Upper lobe of right lung (tissue), 1 donor: ENCODE results near the gene EPM2A. TPM values are rescaled to one million over a fixed set of nuclear protein-coding genes. Genes with fewer than 3 reads are reported as not detected.

Experiments
- ATAC-seq: fragments of 200-7000 bp; cut with Tn5 transposase; one replicate; pipeline ENCODE4 v1.9.1; 2020; ENCODE audit warnings: mild to moderate bottlenecking, moderate library complexity
- DNase-seq: peaks from one replicate; pipeline ENCODE4 v3.0.0-alpha.2; 2020
- H3K27ac ChIP-seq: fragments of 200-600 bp; one replicate; pipeline ENCODE4 v1.8.0; 2022
- H3K27me3 ChIP-seq: fragments of 200-600 bp; one replicate; pipeline ENCODE4 v1.8.0; 2022; ENCODE audit warnings: mild to moderate bottlenecking
- H3K36me3 ChIP-seq: fragments of 200-600 bp; one replicate; pipeline ENCODE4 v1.8.0; 2022
- H3K4me1 ChIP-seq: fragments of 200-600 bp; one replicate; pipeline ENCODE4 v1.8.0; 2022
- H3K4me3 ChIP-seq: fragments of 200-600 bp; one replicate; pipeline ENCODE4 v1.8.0; 2022; ENCODE audit warnings: mild to moderate bottlenecking
- H3K9me3 ChIP-seq: fragments of 200-600 bp; one replicate; pipeline ENCODE4 v1.8.0; 2022
- CTCF ChIP-seq: fragments of 200-600 bp; IDR thresholded peaks from one replicate; pipeline ENCODE4 v1.8.0; 2022; ENCODE audit warnings: antibody characterized with exemption
- intact Hi-C: fragments of 100-400 bp; cut with DNase I; formaldehyde crosslinking; loops from one replicate; pipeline ENCODE4 v1.11.0; 2022
- total RNA-seq: library from RNA; stranded (reverse); fragmentation: NEBNext Ultra II Directional; extraction: Animal tissue kit (Norgen Biotek cat#: 25700); gene quantifications from one replicate; pipeline ENCODE4 v1.2.1, GENCODE V29; 2021
- donor health status: DM: no; HTN: yes; CAD: no; lungs with severe emphysema.

EPM2A gene
- total RNA-seq, 1 donor from 2014 or later, result 8.1 TPM

DNA sequence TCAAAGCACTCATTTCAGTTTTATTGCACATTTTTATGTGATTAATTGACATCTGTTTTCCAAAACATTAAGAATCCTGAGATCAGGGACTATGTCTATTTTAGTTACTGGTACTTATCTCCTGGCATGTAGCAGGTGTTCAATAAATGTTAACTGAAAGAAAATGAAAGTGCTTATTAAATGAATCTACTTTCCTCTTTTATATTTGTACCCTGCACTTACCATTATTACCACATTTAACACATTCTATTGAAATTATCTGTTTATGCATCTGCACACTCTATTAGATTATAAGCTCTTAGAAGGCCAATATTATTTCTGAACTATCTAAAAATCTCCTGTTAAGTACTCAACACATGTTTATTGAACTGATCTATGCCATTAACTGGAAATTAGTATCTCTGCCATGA lies 131.9 kb downstream of the EPM2A start:
- Histone ChIP-seq H3K4me3 (no peak overlapping the region), H3K4me1 (no peaks in the 10 kb centered on the region), H3K27ac (no peak overlapping the region), H3K27me3 (no peaks in the 10 kb centered on the region), H3K36me3 (no peaks in the 10 kb centered on the region), H3K9me3 (no peaks in the 10 kb centered on the region)
- intact Hi-C loops, result no loop called here
- no peak for TF ChIP-seq CTCF
- ATAC-seq (no peak), DNase-seq (no peak)

- Histone ChIP-seq H3K9me3 (no peaks in the 10 kb centered on the region), H3K4me1 (no peaks in the 10 kb centered on the region), H3K4me3 (no peak overlapping the region), H3K27ac (no peak overlapping the region), H3K27me3 (no peaks in the 10 kb centered on the region), H3K36me3 (no peaks in the 10 kb centered on the region)
- no peak for DNase-seq
- intact Hi-C loops, result no loop called here
- TF ChIP-seq CTCF, result no peak
- ATAC-seq, result no peak
Measured at GRCh38 chr6:145602726-145603326, 132.5 kb downstream of the EPM2A start.

GRCh38 chr6:145601397-145601796 lies 133.9 kb downstream of the EPM2A start:
- Histone ChIP-seq H3K27me3 (no peaks in the 10 kb centered on the region), H3K36me3 (no peaks in the 10 kb centered on the region), H3K27ac (no peak overlapping the region), H3K9me3 (no peaks in the 10 kb centered on the region), H3K4me1 (no peaks in the 10 kb centered on the region), H3K4me3 (no peak overlapping the region)
- TF ChIP-seq CTCF, result no peak
- no peak for DNase-seq
- intact Hi-C loops, result no loop called here
- ATAC-seq, result no peak

GRCh38 chr6:145600299-145600698 lies 135.0 kb downstream of the EPM2A start:
- intact Hi-C loops, result no loop called here
- no peak for TF ChIP-seq CTCF
- DNase-seq (no peak), ATAC-seq (no peak)
- Histone ChIP-seq H3K4me1 (no peaks in the 10 kb centered on the region), H3K4me3 (no peak overlapping the region), H3K9me3 (no peaks in the 10 kb centered on the region), H3K36me3 (no peaks in the 10 kb centered on the region), H3K27ac (no peak overlapping the region), H3K27me3 (no peaks in the 10 kb centered on the region)

DNA sequence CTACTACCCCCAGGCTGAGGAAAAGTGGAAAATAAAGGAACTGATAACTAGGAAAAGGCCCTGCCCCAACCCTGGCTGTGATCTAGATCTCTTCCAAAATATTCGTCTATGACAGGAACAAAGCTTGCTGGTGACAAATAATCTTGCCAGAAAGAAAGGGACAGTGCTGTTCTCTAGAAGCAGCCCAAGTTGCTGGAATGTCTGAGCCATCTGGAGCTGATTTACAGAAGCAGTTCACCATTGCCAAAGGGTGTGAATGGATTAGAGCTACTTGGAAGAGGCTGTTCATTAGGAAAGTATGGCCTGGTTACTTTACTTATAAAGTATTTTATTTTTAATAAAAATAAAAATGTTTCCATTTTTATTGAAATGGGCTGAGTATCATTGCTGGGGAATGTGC lies 146.3 kb downstream of the EPM2A start:
- no peaks in the 10 kb centered on the region for H3K27me3 ChIP-seq
- no peaks in the 10 kb centered on the region for H3K4me1 ChIP-seq
- DNase-seq (no peak), ATAC-seq (no peak)
- no peak overlapping the region for H3K27ac ChIP-seq
- TF ChIP-seq CTCF, result no peak
- no peaks in the 10 kb centered on the region for H3K9me3 ChIP-seq
- H3K4me3 ChIP-seq, result no peak overlapping the region
- intact Hi-C loops, result no loop called here
- no peaks in the 10 kb centered on the region for H3K36me3 ChIP-seq

- Histone ChIP-seq H3K27me3 (no peaks in the 10 kb centered on the region), H3K4me3 (no peak overlapping the region), H3K4me1 (no peaks in the 10 kb centered on the region), H3K9me3 (no peaks in the 10 kb centered on the region), H3K36me3 (no peaks in the 10 kb centered on the region), H3K27ac (no peak overlapping the region)
- intact Hi-C loops, result no loop called here
- DNase-seq (no peak), ATAC-seq (no peak)
- no peak for TF ChIP-seq CTCF
Measured at GRCh38 chr6:145587334-145587733, 148.0 kb downstream of the EPM2A start.
